HL-60 (cell line): ENCODE data around the gene POMC.

ENCODE experiments used
- CTCF ChIP-seq: IDR thresholded peaks from one replicate; pipeline ENCODE4 v1.5.1; 2011; ENCODE audit warnings: low read length, control low read depth, inconsistent platforms; ENCODE audit not compliant: insufficient read depth
- GABPA ChIP-seq: IDR thresholded peaks from 2 replicates; pipeline ENCODE4 v1.6.1; 2012; ENCODE audit warnings: low read depth
- POLR2AphosphoS5 ChIP-seq: IDR thresholded peaks from 2 replicates; pipeline ENCODE4 v1.6.1; 2012; ENCODE audit warnings: low read depth

DNA sequence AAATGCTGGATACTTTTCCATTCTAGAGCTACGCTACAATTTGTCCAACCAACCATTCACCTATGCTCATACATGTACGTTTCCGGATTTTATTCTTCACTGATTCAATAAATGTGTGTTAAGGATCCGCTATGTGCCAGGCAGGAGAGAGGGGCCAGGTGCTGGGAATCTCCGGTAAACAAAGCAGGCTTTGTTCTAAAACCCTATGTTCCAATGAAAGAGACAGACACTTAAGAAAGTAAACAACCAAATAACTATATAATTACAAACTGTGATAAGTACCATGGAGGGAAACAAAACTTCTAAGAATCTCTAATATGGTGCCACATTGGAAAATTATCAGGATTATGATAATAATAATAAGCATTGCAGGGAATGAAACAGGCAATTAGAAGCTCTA is 22.2 kb upstream of the POMC start:
- TF ChIP-seq CTCF (no peak), POLR2AphosphoS5 (no peak), GABPA (no peak)
